Astrocyte of the cerebellum (primary cell): ENCODE data around the gene COL20A1.

Experiments
- DNase-seq: peaks from one replicate; pipeline ENCODE4 v3.0.0-alpha.2; 2011; ENCODE audit warnings: low read depth
- H3K4me3 ChIP-seq: 2 replicates; pipeline ENCODE4 v1.5.1; 2011; ENCODE audit warnings: mild to moderate bottlenecking, low read depth, low read length, moderate library complexity
- CTCF ChIP-seq: IDR thresholded peaks from 2 replicates; pipeline ENCODE4 v1.5.1; 2012; ENCODE audit warnings: low read length, low read depth, moderate library complexity, mild to moderate bottlenecking; ENCODE audit errors: missing control alignments
- in situ Hi-C: cut with HindIII; loops from 2 replicates; pipeline ENCODE4 v1.10.0; 2017; ENCODE audit warnings: low sequenced_read_pairs

COL20A1 gene

GRCh38 chr20:63311186-63311832 is 18.3 kb downstream of the COL20A1 start:
- no peak for TF ChIP-seq CTCF
- no peak for DNase-seq
- in situ Hi-C loops: no loop called here
- H3K4me3 ChIP-seq: no peak overlapping the region

- no peak for TF ChIP-seq CTCF
- H3K4me3 ChIP-seq: no peak overlapping the region
- in situ Hi-C loops: no loop called here
- DNase-seq: no peak
Measured at GRCh38 chr20:63311833-63312243, 18.9 kb downstream of the COL20A1 start.

- in situ Hi-C loops: no loop called here
- no peak for TF ChIP-seq CTCF
- no peak overlapping the region for H3K4me3 ChIP-seq
- no peak for DNase-seq
Measured at GRCh38 chr20:63312273-63312672, 19.3 kb downstream of the COL20A1 start.

- TF ChIP-seq CTCF: no peak
- no peak for DNase-seq
- no peak overlapping the region for H3K4me3 ChIP-seq
- in situ Hi-C loops: no loop called here
Measured at GRCh38 chr20:63312690-63313348, 19.8 kb downstream of the COL20A1 start.

- H3K4me3 ChIP-seq: no peak overlapping the region
- TF ChIP-seq CTCF: no peak
- in situ Hi-C loops: no loop called here
- no peak for DNase-seq
Measured at GRCh38 chr20:63313349-63314014, 20.5 kb downstream of the COL20A1 start.

- TF ChIP-seq CTCF: no peak
Measured at GRCh38 chr20:63314015-63314471, 21.1 kb downstream of the COL20A1 start.

More at GRCh38 chr20:63314015-63314471, 21.1 kb downstream of the COL20A1 start:
- in situ Hi-C loops: no loop called here
- no peak for DNase-seq
- H3K4me3 ChIP-seq: no peak overlapping the region
